A549 (cell line): ENCODE data around the gene CDK17. TPM values are rescaled to one million over a fixed set of nuclear protein-coding genes. Genes with fewer than 3 reads are reported as not detected.

Source experiments
- ATAC-seq, 2 experiments: fragments of 200-7000 bp in 1 of 2; fragments of >200 bp in 1 of 2; cut with Nextera tagmentation in 1 of 2; cut with Tn5 transposase in 1 of 2; 3 replicates each; pipeline versions ENCODE4 v1.8.0 to v1.9.1; 2018 to 2020; ENCODE audit warnings: mild to moderate bottlenecking in 1 of 2, moderate library complexity in 1 of 2
- CTCF ChIA-PET: fragments of 300-600 bp; sonication (Branson Sonifier 250); formaldehyde crosslinking; extraction: SDS; loops from one replicate; lab custom pipeline; 2021; ENCODE audit warnings: antibody characterized with exemption, inconsistent platforms; lab: Yijun Ruan, JAX
- POLR2A ChIA-PET: fragments of 350-600 bp; formaldehyde crosslinking; extraction: SDS; loops from one replicate; lab custom pipeline; 2021; ENCODE audit warnings: antibody characterized with exemption, inconsistent platforms; lab: Yijun Ruan, JAX
- DNase-seq, 2 experiments: peaks; one replicate each; pipeline versions ENCODE4 v3.0.0 to v3.0.0-alpha.2; 2011 to 2016; ENCODE audit warnings: low read depth in 1 of 2, low spot score in 1 of 2
- FAIRE-seq: peaks from 2 replicates; lab custom pipeline; 2011; peaks lifted over from hg19 to GRCh38; lab: Jason Lieb, UNC
- H3K27ac ChIP-seq, 2 experiments: fragments of >200 bp; sonication (Bioruptor Twin); formaldehyde crosslinking; 3 replicates each; pipeline ENCODE4 v1.5.1; 2016 to 2017
- H3K4me1 ChIP-seq: fragments of >200 bp; sonication (Bioruptor Twin); formaldehyde crosslinking; 3 replicates; pipeline ENCODE4 v1.6.1; 2016
- H3K4me2 ChIP-seq: fragments of >200 bp; sonication (Bioruptor Twin); formaldehyde crosslinking; 3 replicates; pipeline ENCODE4 v1.6.1; 2016
- H3K4me3 ChIP-seq: fragments of >200 bp; sonication (Bioruptor Twin); formaldehyde crosslinking; 3 replicates; pipeline ENCODE4 v1.5.1; 2016
- H3K9me3 ChIP-seq: fragments of >200 bp; sonication (Bioruptor Twin); formaldehyde crosslinking; 3 replicates; pipeline ENCODE4 v1.6.1; 2016
- ATOH8 ChIP-seq: fragments of 250-450 bp; sonication (Bioruptor Pico); IDR thresholded peaks from 2 replicates; pipeline ENCODE4 v1.5.0; 2020; ENCODE audit warnings: low read depth, mild to moderate bottlenecking, moderate library complexity
- BHLHE40 ChIP-seq: IDR thresholded peaks from 2 replicates; pipeline ENCODE4 v1.6.1; 2012; ENCODE audit warnings: low read depth, low read length, inconsistent platforms
- CHD2 ChIP-seq: fragments of 150-350 bp; IDR thresholded peaks from 2 replicates; pipeline ENCODE4 v1.6.1; 2014; ENCODE audit warnings: low read length; ENCODE audit not compliant: partially characterized antibody
- CHD4 ChIP-seq: fragments of 200-600 bp; sonication (generic); IDR thresholded peaks from 2 replicates; pipeline ENCODE4 v1.6.1; 2016; ENCODE audit warnings: antibody characterized with exemption, mild to moderate bottlenecking, borderline replicate concordance
- EHF ChIP-seq: fragments of 250-450 bp; sonication (Bioruptor Pico); IDR thresholded peaks from 2 replicates; pipeline ENCODE4 v1.5.0; 2020; ENCODE audit warnings: mild to moderate bottlenecking
- ELK1 ChIP-seq: fragments of 150-350 bp; IDR thresholded peaks from 2 replicates; pipeline ENCODE4 v1.6.1; 2014; ENCODE audit warnings: low read depth, mild to moderate bottlenecking, low read length
- FOSL2 ChIP-seq, 2 experiments: fragments of 450-650 bp in 1 of 2; fragments of >200 bp in 1 of 2; sonication (Bioruptor Twin) in 1 of 2; formaldehyde crosslinking; IDR thresholded peaks; 2 replicates each; pipeline versions ENCODE4 v1.5.0 to v1.6.1; 2016 to 2020; ENCODE audit warnings: mild to moderate bottlenecking in 1 of 2, moderate library complexity in 1 of 2
- GATA3 ChIP-seq: IDR thresholded peaks from 2 replicates; pipeline ENCODE4 v1.6.1; 2012; ENCODE audit warnings: borderline replicate concordance
- JUN ChIP-seq, 2 experiments: fragments of >200 bp; sonication (Bioruptor Twin); formaldehyde crosslinking; IDR thresholded peaks; 2 replicates in 1 of 2; 3 replicates in 1 of 2; pipeline ENCODE4 v1.6.1; 2016 to 2017
- KDM5A ChIP-seq: fragments of 200-600 bp; sonication (generic); IDR thresholded peaks from 2 replicates; pipeline ENCODE4 v1.6.1; 2016; ENCODE audit warnings: antibody characterized with exemption, mild to moderate bottlenecking
- NFE2L2 ChIP-seq: fragments of 150-350 bp; conservative IDR thresholded peaks from 2 replicates; pipeline ENCODE4 v1.6.1; 2014; ENCODE audit warnings: low read length
- NR3C1 ChIP-seq: fragments of >200 bp; sonication (Bioruptor Twin); formaldehyde crosslinking; IDR thresholded peaks from 3 replicates; pipeline ENCODE4 v1.6.1; 2017
- RARB ChIP-seq: fragments of 250-450 bp; sonication (Bioruptor Pico); IDR thresholded peaks from 2 replicates; pipeline ENCODE4 v1.8.0; 2021; ENCODE audit warnings: mild to moderate bottlenecking, moderate library complexity
- REST ChIP-seq: fragments of 200-600 bp; sonication (generic); IDR thresholded peaks from 2 replicates; pipeline ENCODE4 v1.6.1; 2016; ENCODE audit warnings: antibody characterized with exemption, mild to moderate bottlenecking, moderate library complexity
- RFX5 ChIP-seq: fragments of 450-650 bp; IDR thresholded peaks from 2 replicates; pipeline ENCODE4 v1.7.1; 2014; ENCODE audit warnings: antibody characterized with exemption, mild to moderate bottlenecking, moderate library complexity
- SMC3 ChIP-seq: fragments of >200 bp; sonication (Bioruptor Twin); formaldehyde crosslinking; IDR thresholded peaks from 3 replicates; pipeline ENCODE4 v1.6.1; 2018; ENCODE audit warnings: inconsistent platforms
- TFCP2L1 ChIP-seq: fragments of 250-450 bp; sonication (Bioruptor Pico); IDR thresholded peaks from 2 replicates; pipeline ENCODE4 v1.5.0; 2021; ENCODE audit warnings: mild to moderate bottlenecking
- USF2 ChIP-seq: fragments of 450-650 bp; IDR thresholded peaks from 2 replicates; pipeline ENCODE4 v1.6.1; 2014; ENCODE audit warnings: antibody characterized with exemption
- ZC3H11A ChIP-seq: fragments of 450-650 bp; IDR thresholded peaks from 2 replicates; pipeline ENCODE4 v1.6.1; 2014; ENCODE audit warnings: antibody characterized with exemption, mild to moderate bottlenecking
- ZFP36 ChIP-seq: fragments of 450-650 bp; IDR thresholded peaks from 2 replicates; pipeline ENCODE4 v1.6.1; 2014; ENCODE audit warnings: borderline replicate concordance; ENCODE audit not compliant: partially characterized antibody
- ZSCAN20 ChIP-seq: fragments of 250-450 bp; sonication (Bioruptor Pico); IDR thresholded peaks from 2 replicates; pipeline ENCODE4 v1.8.0; 2022; ENCODE audit warnings: mild to moderate bottlenecking, moderate library complexity
- WGBS: methylation state at CpG from one replicate; pipeline ENCODE4 v1.1.6; 2017; ENCODE audit errors: missing lambda C conversion rate; 5-methylcytosine and 5-hydroxymethylcytosine counted together
- polyA plus RNA-seq, 4 experiments: library from polyadenylated mRNA; depleted of rRNA in 3 of 4; stranded (reverse); fragments of >200 nt; fragmentation: RNase III in 1 of 4; extraction: RNeasy Plus Mini Kit Qiagen cat#74134 plus additional on column Dnase treatment in 1 of 4; gene quantifications; 2 replicates in 3 of 4; 3 replicates in 1 of 4; pipeline ENCODE4 v1.2.3, GENCODE V29; 2011 to 2017

The CDK17 gene
- polyA plus RNA-seq, 2 of the 4 experiments (the other 2 are of a cell fraction), result 11.4 to 43.5 TPM

GRCh38 chr12:96425321-96425720, 25.1 kb upstream of the CDK17 start:
- TF ChIP-seq REST (no peak), CHD4 (no peak)
- WGBS, result 84% methylated on average over 3 of the region's 3 CpGs
- ATAC-seq (no peak), FAIRE-seq (no peak), DNase-seq (no peak)
- ChIA-PET CTCF (interaction anchor here (1.1 to 2.4 kb wide), 2 partner anchors 24 to 48 kb away, joined by 3 to 10 read pairs; partner anchors contain the start of gene CDK17), POLR2A (no interaction called here)
- Histone ChIP-seq H3K4me3 (no peak overlapping the region), H3K27ac (peak overlapping the region in 1 of 2 experiments; percentile 83; a peak in 3 of 6 replicates), H3K9me3 (no peaks in the 10 kb centered on the region; the same call in 2 of the 3 replicates), H3K4me1 (peaks cover 25% of the 10 kb centered on the region), H3K4me2 (peak overlapping the region; percentile 40; the same call in 2 of the 3 replicates)

- ATAC-seq, result no peak
- Histone ChIP-seq H3K9me3 (no peaks in the 10 kb centered on the region; the same call in 2 of the 3 replicates), H3K27ac (peak overlapping the region in 1 of 2 experiments; percentile 83; a peak in 1 of 6 replicates), H3K4me3 (no peak overlapping the region), H3K4me2 (no peak overlapping the region), H3K4me1 (peaks cover 25% of the 10 kb centered on the region)
- no peak for FAIRE-seq
- WGBS, result 90% methylated on average over 3 of the region's 3 CpGs
- no peak for TF ChIP-seq FOSL2 (IDR thresholded peaks at IDR 0.05)
- TF ChIP-seq FOSL2 (CRISPR knock-in tag; IDR thresholded peaks at IDR 0.05), result peak; percentile 13; the same call in 1 of the 2 replicates
- no peak for TF ChIP-seq CHD4
- no peak for TF ChIP-seq GATA3
- DNase-seq, result no peak
- CTCF ChIA-PET, result no interaction called here
- POLR2A ChIA-PET, result no interaction called here
Observed at GRCh38 chr12:96424601-96425000, 24.4 kb upstream of the CDK17 start.

GRCh38 chr12:96422192-96422591, 22.0 kb upstream of the CDK17 start:
- 57% methylated on average over 2 of the region's 2 CpGs for WGBS
- H3K4me3 ChIP-seq, result no peak overlapping the region
- FAIRE-seq, result no peak
- H3K27ac ChIP-seq, result no peak overlapping the region
- no peak for DNase-seq
- no peaks in the 10 kb centered on the region; the same call in 2 of the 3 replicates for H3K9me3 ChIP-seq
- no peak for TF ChIP-seq TFCP2L1 (CRISPR knock-in tag)
- TF ChIP-seq EHF (CRISPR knock-in tag), result 0 out of 2 replicates have a peak, but pooled peaks have one; percentile 20
- peaks cover 21% of the 10 kb centered on the region for H3K4me1 ChIP-seq
- ChIA-PET POLR2A (no interaction called here), CTCF (interaction anchor here (0.8 kb wide), 1 partner anchor 11 kb away, joined by 3 read pairs; no protein-coding TSS in a partner anchor)
- no peak overlapping the region for H3K4me2 ChIP-seq
- no peak for ATAC-seq

GRCh38 chr12:96421014-96421413, 20.8 kb upstream of the CDK17 start:
- TF ChIP-seq ZFP36 (no peak), NFE2L2 (no peak), USF2 (no peak), ZSCAN20 (CRISPR knock-in tag) (no peak), ZC3H11A (no peak), JUN (IDR thresholded peaks at IDR 0.05) (no peak), BHLHE40 (no peak), RARB (CRISPR knock-in tag) (no peak), RFX5 (no peak), GATA3 (no peak), CHD2 (no peak), NR3C1 (no peak), ELK1 (no peak), SMC3 (no peak), KDM5A (no peak), ATOH8 (CRISPR knock-in tag) (no peak)
- 86% methylated on average over 6 of the region's 6 CpGs for WGBS
- FAIRE-seq (no peak), ATAC-seq (no peak), DNase-seq (no peak)
- ChIA-PET POLR2A (no interaction called here), CTCF (interaction anchor here (1.2 kb wide), 1 partner anchor 95 kb away, joined by 4 read pairs; no protein-coding TSS in a partner anchor)
- H3K27ac ChIP-seq, result no peak overlapping the region
- no peak overlapping the region for H3K4me2 ChIP-seq
- peaks cover 21% of the 10 kb centered on the region for H3K4me1 ChIP-seq
- H3K9me3 ChIP-seq, result no peaks in the 10 kb centered on the region; the same call in 2 of the 3 replicates
- no peak overlapping the region for H3K4me3 ChIP-seq
